ENCODE data around the gene LTO1. TPM values are rescaled to one million over a fixed set of nuclear protein-coding genes. Genes with fewer than 3 reads are reported as not detected.

LTO1 gene
- total RNA-seq, 1 donor from 2014 or later: 20.0 TPM

DNA sequence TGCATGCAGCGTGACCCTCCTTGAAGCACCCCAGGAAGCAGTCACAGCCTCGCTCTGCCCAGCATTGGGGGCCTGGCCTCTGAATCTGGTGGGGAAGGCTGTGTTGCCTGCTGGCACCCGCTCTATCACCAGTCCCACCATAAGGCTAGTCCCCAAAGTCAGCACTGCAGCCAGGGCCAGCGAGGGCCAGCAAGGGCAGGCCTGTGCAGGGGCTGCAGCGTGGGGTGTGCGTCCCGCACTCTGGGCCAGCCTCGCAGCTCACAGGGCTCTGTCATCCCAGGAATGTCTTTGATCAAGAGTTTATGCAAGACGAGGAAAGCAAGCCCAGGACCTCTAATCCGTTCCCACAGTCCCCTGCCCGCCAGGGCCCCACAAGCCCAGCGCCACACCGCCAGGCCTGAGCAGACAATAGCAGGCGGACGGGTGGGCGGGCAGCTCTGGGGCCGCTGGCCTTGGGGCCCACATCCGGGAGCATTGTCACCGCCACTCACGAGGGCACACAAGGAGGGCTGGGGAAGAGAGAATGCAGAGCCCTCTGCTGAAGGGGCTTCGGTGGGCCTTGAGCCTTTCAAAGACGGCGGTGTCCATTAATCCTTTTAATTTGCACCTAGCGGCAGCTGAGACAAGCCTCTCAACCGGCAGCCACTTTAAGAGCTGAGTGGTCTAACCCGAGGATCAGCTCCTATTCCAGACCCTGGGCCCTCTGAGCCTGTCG lies 17.1 kb downstream of the LTO1 start:
- no peaks in the 10 kb centered on the region for H3K9me3 ChIP-seq (ENCODE audit: insufficient read depth, low read depth, low read length)
- no peaks in the 10 kb centered on the region for H3K79me2 ChIP-seq (ENCODE audit: insufficient read depth, low read length)
- H2AFZ ChIP-seq (ENCODE audit: low read depth, low read length): no peak overlapping the region
- H3K9me3 Mint-ChIP-seq (ENCODE audit: unreplicated experiment): no peaks in the 10 kb centered on the region
- H4K20me1 ChIP-seq (ENCODE audit: insufficient read depth, low read length): peaks cover 23% of the 10 kb centered on the region
- H3K9ac ChIP-seq (ENCODE audit: low read length): peak overlapping the region; percentile 39
- no peak overlapping the region for H3K27ac ChIP-seq (ENCODE audit: low read depth, low read length)
- no peaks in the 10 kb centered on the region for H3K27me3 ChIP-seq (ENCODE audit: insufficient read depth, low read length)
- DNase-seq (ENCODE audit: low read depth) (peak; percentile 41), FAIRE-seq (no peak)
- peaks cover 8% of the 10 kb centered on the region for H3K4me1 Mint-ChIP-seq (ENCODE audit: low read depth, unreplicated experiment)
- H3K4me3 ChIP-seq (ENCODE audit: insufficient read depth, low read depth, low read length): no peak overlapping the region
- peaks cover 4% of the 10 kb centered on the region for H3K27me3 Mint-ChIP-seq (ENCODE audit: low read depth, unreplicated experiment)
- TF ChIP-seq CTCF (IDR thresholded peaks at IDR 0.05; ENCODE audit: insufficient read depth, low read depth, low read length): no peak
- no peak for TF ChIP-seq EZH2 (IDR thresholded peaks at IDR 0.05; ENCODE audit: insufficient read depth, low read length)
- H3K36me3 ChIP-seq (ENCODE audit: insufficient read depth, low read length): peaks cover 7% of the 10 kb centered on the region
- H3K4me2 ChIP-seq (ENCODE audit: low read length): peak overlapping the region; percentile 13
- H3K4me1 ChIP-seq (ENCODE audit: insufficient read depth, low read length): peaks cover 15% of the 10 kb centered on the region
- peaks cover 15% of the 10 kb centered on the region for H3K36me3 Mint-ChIP-seq (ENCODE audit: low read depth, unreplicated experiment)
- H3K27ac Mint-ChIP-seq (ENCODE audit: unreplicated experiment): no peak overlapping the region
- no peak overlapping the region for H3K4me3 Mint-ChIP-seq (ENCODE audit: unreplicated experiment)

DNA sequence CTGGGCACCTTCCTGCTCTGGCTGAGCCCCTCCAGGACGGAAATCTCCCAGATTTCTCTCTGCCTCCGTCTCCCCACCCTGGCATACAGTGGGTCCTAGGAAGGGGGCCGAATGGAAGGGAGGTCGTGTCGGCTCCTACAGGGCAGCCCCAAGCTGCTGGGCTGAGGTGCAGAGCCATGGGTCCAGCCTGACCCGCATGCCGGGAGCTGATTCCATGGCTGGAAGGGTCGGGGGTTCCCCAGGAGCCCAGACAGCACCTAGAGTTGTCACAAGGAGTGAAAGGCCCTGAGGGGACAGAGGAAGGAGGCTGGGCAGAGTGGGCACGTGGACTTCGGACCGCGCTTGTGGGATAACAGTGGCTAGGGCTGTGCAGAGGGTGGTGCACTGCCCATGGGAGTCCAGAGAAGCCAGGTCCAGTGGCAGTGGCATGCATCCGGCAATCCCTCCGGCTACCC lies 17.7 kb downstream of the LTO1 start:
- Histone ChIP-seq H3K79me2 (ENCODE audit: insufficient read depth, low read length) (no peaks in the 10 kb centered on the region), H3K27ac (ENCODE audit: low read depth, low read length) (no peak overlapping the region), H3K4me1 (ENCODE audit: insufficient read depth, low read length) (peaks cover 15% of the 10 kb centered on the region), H3K9me3 (ENCODE audit: insufficient read depth, low read depth, low read length) (no peaks in the 10 kb centered on the region), H3K4me2 (ENCODE audit: low read length) (no peak overlapping the region), H3K4me3 (ENCODE audit: insufficient read depth, low read depth, low read length) (no peak overlapping the region), H3K9ac (ENCODE audit: low read length) (no peak overlapping the region), H2AFZ (ENCODE audit: low read depth, low read length) (no peak overlapping the region), H3K36me3 (ENCODE audit: insufficient read depth, low read length) (peaks cover 13% of the 10 kb centered on the region), H4K20me1 (ENCODE audit: insufficient read depth, low read length) (peaks cover 29% of the 10 kb centered on the region), H3K27me3 (ENCODE audit: insufficient read depth, low read length) (no peaks in the 10 kb centered on the region)
- H3K36me3 Mint-ChIP-seq (ENCODE audit: low read depth, unreplicated experiment): peaks cover 15% of the 10 kb centered on the region
- no peaks in the 10 kb centered on the region for H3K9me3 Mint-ChIP-seq (ENCODE audit: unreplicated experiment)
- H3K4me1 Mint-ChIP-seq (ENCODE audit: low read depth, unreplicated experiment): peaks cover 8% of the 10 kb centered on the region
- DNase-seq (ENCODE audit: low read depth) (no peak), FAIRE-seq (no peak)
- no peak overlapping the region for H3K4me3 Mint-ChIP-seq (ENCODE audit: unreplicated experiment)
- TF ChIP-seq EZH2 (IDR thresholded peaks at IDR 0.05; ENCODE audit: insufficient read depth, low read length) (no peak), CTCF (IDR thresholded peaks at IDR 0.05; ENCODE audit: insufficient read depth, low read depth, low read length) (no peak)
- peaks cover 4% of the 10 kb centered on the region for H3K27me3 Mint-ChIP-seq (ENCODE audit: low read depth, unreplicated experiment)
- no peak overlapping the region for H3K27ac Mint-ChIP-seq (ENCODE audit: unreplicated experiment)
